DMS79 treated with DMSO at 0.1 percent for 48 hours (cell line): ENCODE measurements around the gene SLC6A3.

ENCODE experiments used
- DNase-seq: peaks from one replicate; lab custom pipeline; 2025; lab: John Stamatoyannopoulos, UW

Gene SLC6A3

DNA sequence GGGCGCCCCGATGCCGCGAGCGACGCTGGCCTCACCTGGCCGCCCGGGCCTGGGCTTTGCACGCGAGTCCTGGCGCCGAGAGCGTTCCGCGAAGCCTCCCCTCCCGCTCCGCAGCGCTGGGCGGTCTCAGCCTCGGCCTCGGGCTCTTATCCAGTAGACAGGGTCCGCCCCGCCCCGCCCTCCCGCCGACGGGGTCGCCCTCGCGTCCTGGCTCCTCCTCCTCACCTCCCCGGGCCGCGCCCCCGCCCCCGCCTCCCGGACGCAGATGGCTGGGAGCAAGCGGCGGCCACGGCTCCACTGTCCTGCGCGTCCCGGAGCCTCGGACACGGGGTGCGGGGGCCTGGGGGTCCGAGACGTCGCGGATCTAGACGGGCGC, at the start of gene SLC6A3:
Gene SLC6A3 (minus strand): TSS at position 128 of the 376 bp plus-strand sequence. CDS start 2,243 bp downstream, outside the sequence.
- DNase-seq: no peak

DNA sequence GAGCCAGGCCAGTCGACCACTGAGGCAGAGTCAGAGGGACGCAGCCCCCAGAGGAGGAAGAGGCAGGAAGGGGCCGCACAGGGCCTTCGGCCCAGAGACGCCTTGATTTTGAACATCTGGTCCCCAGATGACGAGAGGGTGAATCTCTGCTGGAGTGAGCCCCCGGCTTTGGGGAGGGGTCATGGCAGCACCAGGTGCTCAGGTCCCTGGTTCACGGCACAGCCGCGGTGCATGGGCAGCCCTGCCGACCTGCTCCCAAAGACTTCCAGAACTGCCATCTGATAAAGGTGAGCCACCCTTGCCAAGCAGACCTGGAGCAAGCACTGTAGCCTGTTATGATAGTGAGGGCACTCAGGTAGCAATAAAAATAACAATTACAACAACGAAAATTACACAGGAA, 48.7 kb upstream of the SLC6A3 start:
- no peak for DNase-seq

DNA sequence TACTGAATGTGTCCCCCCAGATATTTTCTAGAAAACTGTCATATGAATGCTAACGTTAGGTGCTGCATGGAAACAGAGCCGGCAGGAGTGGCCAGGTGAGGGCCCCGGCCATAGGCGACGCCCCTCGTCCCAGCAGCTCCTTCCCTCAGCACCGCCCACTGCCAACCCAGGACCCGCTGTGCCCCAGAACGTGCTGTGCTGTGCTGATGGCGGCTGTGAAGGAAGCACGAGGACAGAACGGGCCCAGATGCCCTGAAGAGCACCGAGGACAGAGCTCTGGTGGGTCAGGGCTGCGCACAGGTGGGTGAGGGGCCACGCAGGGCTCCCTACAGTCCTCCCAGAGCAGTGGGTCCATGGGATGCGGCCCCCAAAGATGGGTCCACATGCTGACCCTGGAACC, 48.2 kb upstream of the SLC6A3 start:
- no peak for DNase-seq

DNA sequence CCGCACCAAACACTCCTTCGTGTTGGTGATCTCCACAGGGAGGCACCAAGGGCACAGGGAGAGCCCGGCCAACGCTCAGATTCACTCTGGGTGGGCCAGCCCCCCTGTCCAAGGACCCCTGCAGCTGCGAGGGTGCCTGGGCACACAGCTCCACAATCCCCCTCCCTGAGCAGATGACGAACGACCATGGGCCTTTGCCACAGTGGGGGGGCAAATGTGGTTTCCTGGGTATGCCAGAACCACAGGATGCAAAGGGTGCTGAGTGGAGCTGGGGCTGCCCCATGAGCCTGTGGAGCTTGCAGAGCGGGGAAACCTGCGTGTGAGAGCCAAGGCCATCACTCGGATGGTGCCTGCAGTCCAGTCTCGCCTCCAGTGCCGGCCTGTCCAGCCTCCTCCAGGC, 47.5 kb upstream of the SLC6A3 start:
- no peak for DNase-seq

DNA sequence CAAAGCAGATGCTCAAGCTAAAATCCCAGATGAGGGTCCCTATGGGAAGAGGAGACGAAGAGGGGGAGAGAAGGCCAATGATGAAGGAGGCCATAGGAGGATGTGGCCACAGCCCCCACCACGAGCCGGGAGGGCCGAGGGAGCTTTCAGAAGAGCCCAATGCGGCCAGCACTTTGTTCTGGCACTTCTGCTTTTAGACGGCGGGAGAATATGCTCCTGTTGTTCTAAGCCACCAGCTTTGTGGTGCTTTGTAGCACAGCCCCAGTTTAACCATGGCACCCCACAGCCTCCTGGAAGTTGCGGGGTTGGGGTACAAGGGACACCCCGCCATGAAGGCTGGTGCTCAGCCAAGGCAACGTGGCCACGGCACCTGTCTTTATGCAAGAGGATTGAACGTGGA, 45.1 kb upstream of the SLC6A3 start:
- no peak for DNase-seq

DNA sequence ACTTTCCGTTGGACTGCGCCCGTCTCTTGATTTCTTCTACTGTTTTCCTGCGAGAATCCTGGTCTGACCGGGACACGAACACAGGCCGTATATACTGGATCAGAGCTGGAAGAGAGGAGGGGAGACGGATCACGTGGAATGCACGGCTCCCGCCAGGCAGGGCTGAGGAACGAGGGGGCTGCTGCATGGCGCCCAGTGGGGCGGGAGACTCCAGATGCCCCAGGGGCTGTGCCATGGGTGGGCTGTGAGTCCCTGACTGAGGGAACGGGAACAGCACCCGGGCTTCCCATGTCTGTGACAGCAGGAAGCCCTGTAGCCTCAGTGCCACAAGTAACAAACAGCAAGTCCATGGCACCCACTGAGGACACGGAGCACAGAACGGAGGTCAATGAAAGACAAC, 44.5 kb upstream of the SLC6A3 start:
- DNase-seq: no peak

DNA sequence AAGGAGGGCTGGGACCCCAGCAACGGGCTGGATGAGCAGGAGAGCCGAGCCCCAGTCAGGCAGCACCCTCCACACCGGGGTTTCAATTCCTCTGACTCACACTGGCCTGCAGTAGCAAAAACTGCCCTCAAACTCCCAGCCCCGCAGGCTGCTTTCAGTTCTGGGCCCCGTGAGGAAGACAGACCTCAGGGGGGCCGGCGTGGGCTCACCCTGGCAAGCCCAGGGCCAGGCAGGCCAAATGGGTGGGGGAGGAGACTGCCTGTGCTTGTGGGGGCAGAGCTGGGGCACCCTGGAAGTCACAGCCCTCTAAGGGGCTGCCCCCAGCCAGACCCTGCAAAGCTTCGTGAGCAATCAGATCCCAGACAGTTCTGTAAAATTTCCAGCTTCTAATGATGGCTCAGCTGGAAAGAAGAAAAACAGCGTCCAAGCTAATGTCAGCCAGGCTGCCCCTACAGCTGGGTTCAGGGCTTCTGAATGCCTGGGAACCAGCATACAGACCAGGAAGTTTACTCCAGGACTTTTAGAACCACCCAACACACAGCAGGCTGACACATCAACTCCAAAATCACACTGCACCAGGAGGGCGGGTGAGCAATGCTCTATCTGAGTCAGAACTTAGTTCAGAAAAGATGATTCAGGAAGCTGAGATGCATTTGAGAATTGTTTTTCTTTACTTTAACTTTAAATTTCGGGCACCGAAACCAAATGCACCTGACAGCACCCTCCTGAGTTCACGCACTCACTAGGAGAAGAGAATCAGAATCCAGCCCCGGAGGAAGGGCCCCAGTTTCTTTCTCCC, 43.8 kb upstream of the SLC6A3 start:
- DNase-seq: no peak

DNA sequence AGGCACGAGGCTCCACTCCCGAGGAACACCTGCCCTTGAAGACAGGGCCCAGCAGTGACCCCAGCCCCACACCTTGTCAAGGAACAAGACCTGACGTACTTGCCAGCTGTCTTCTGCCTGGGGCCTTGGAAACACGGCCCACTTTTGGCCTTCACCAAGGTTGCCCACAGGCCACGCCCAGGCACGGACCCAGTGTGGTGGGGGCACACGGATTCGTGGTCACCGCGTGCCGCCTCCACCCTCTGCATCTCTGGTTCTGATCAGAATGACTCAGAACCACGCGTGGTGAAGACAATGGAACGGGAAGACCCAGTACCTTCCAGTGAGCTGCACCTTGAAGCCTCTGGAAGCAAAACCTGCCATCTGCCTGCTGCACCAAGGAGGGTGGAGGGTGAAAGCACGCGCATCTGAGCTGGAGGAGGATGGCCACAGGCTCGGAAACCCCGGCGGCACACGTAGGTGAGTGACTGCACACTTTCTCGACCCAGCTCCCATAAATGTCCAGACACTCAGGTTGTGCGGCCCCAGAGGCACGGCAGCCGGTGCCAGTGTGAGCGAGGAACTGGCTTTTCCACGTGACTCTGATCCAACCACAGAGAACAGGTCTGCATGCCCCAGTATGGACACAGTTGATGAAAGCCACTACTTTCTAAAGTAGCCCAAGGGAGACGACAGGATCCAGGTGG, 42.0 kb upstream of the SLC6A3 start:
- DNase-seq: no peak

DNA sequence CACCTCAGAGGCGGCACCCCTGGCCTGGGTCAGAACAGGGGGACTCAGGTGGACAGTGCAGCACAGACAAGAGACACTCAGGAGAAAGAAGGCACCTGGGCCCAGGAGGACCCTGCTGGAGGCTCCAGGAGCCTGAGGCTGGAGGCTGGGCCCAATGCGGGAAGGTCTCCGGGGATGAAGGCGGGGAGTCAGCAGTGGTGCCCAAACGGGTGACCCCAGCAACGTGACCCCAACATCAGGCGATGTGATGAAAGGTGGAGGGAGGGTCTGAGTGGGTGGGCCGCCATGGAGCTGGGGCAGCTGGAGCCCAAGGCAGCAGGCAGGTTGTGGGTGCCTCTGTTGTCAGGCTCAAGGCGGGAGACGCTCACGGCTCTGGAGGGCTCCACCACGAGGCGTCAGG, 41.0 kb upstream of the SLC6A3 start:
- no peak for DNase-seq

DNA sequence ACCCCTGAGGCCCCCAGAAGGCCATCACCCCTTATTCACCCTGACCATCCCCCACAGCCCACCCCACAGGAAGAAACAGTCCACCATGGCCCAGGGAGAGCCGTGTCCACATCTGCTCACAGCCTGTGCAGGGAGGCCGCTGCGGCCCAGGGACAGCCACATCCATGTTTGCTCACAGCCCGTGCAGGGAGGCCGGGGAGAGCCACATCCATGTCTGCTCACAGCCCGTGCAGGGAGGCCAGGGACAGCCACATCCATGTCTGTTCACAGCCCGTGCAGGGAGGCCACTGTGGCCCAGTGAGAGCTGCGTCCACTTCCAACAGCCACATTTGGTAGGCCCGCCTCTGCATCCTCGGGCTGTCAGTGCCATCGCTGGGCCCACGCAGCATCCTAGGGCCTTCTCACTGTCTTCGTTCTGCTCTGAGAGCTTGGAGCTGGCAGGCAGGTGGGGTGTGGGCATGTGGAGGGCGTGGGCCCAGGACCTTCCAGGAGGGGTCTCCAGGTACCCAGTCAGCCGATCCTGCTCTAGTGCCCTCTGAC, 40.4 kb upstream of the SLC6A3 start:
- DNase-seq: no peak

DNA sequence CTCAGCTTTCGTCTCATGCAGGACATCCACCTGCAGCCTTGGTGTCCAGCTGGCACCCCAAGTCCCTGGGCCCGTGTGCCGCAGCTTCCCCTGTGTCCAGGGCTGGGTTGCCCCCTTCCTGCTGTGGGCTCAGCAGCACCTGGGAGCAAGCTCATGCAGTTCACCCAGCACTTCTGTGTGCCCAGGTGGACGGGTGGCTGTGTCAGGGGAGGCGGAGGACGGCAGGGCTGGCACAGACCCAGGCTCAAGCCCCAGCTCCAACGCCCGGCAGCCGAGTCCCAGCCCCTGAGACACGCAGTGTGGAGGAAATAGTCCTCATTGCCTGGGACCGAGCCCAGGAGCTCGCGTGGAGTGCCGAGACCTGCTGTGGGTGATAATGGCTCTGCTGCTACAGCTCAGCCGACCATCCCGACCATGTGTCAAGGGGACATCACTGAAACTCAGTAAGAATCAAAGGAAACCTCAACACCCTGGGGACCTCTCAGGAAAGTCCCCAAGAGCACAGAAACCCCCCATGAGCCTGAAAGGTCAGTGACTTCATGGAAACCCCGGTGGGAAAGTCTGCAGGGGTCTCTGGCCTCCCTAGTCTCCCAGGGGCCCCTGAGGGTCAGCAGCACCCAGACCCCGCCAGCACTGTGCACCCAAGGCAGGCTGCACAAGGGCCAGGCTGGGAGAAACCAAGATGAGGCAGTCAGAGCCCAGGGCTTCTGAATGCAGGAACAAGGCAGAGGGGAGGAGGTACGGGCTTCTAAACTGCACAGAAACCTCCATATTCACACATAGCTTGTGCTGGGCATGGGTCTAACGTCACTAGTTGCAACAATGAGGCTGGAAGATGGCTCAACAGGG, 39.7 kb upstream of the SLC6A3 start:
- no peak for DNase-seq

DNA sequence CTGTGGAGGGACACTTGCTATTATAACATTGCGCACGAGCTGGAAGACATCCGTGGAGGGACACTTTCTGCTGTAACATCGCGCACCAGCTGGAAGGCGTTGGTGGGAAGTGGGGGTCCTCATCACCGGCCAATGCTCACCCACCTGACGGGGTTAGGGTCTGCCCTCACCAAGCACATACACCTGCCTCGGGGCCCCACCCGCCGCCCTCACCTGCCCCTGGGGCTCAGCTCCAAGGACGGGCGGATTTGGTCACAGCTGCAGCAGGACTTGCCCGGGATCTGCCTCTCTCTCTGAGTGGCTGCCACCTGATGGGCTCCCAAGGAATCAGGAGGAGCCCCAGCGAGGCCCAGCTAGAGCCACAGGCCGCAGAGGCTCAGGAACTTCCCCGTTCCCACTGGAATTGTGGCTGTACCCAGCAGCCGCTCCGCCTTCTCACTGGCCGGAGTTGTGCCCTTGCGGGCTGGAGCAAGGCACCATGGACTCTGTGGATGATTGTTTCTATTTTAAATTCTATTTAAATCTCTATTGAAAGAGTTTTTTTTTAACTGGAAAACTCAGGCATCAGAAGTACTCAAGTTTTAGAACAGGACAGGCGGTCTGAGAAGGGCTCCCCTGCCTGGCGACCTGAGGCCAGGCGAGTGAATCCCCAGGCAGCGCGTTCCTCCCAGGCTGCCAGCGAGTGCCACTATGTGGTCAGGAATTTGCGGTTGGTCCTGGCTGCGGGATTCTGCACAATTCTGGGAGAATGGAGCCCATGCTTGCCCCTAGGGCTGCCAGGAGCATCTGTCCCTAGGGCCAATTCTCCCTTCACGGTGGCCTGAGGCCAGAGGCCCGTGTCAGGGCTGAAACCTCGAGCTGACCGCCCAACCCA, 38.9 kb upstream of the SLC6A3 start:
- no peak for DNase-seq

DNA sequence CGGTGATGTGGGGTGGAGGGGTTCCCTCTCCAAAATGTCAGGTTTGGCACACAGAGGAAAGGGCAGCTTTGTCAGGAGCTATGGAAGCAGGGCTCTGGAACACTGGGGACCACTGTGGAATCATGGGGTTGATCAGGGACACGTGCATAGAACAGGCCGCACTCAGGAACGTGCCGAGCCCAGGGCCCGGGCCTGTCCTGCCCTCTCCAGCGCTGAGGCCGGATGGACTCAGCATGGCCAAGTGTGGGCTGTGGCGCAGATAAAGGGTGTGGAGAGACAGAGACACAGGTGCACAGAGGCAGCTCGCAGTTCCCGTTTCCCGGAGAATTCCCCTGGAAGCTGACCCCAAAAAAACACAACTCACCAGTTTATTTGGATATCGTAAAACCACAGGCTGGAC, 37.8 kb upstream of the SLC6A3 start:
- DNase-seq: no peak

DNA sequence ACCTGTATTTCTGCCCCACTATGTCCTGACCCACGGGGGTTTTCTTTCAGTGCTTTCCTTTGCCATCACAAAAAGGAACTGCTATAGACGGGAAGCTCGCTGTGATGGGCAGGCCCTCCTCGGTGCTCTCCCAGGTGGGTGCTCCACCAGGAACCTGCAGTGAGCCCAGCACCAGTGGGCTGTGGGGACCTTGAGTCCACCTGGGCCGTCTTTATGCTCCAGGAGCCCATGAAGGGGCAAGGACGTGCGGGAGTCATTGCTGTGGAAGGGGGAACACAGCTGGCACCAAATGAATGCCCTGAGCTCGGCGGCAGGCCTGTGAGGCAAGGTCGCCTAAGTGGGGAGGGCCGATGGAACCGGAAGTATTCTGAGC, 36.7 kb upstream of the SLC6A3 start:
- no peak for DNase-seq

DNA sequence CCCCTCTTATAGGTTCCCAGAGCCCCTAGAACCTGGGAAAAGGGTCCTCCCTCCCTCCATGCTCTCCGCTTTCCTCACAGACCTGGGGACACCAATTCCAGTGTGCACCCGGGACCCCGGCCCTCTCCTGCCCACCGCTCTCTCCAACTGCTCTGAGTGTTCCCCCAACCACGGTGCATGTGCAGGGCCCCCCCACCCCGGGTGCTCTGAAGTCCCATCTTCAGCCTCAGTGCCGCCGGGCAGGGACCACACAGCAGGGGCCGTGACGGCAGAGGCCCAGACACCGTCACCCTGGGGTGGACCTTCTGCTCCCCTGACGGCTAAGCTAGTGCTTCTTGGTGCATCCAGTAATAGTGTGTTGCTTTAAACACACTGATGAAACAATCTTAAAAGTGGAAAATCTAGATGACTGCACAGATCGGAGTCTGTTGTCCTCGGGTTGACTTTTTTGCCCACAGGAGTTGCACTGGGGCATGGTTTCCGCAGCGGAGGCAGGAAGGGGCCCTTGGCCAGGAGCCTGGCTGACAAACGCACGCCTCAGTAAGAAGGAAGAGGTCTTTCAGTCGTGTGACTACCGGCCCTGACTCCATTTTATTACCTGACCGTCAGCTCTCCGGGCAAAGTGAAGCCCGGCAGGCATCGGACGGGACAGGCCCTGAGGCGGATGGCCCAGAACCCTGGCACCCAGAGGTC, 36.2 kb upstream of the SLC6A3 start:
- DNase-seq: no peak

DNA sequence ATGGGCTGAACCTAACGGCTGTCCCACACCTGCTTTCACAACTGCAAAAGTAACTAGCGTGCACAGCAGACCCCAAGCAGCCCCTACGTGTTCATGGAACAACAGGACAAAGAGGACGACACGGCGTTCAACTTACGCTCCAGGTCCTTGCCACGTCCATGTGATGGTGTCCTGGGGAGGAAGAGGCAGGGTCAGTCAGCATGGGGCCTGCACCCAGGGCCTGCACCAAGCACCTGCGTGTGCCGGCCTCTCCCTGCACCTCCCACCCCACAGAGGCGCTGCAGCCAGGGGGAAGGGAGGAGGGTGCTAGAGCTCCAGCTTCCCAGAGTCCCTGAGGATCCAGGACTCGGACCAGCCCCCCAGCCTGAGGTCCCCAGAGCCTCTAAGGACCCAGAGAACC, 35.6 kb upstream of the SLC6A3 start:
- no peak for DNase-seq

DNA sequence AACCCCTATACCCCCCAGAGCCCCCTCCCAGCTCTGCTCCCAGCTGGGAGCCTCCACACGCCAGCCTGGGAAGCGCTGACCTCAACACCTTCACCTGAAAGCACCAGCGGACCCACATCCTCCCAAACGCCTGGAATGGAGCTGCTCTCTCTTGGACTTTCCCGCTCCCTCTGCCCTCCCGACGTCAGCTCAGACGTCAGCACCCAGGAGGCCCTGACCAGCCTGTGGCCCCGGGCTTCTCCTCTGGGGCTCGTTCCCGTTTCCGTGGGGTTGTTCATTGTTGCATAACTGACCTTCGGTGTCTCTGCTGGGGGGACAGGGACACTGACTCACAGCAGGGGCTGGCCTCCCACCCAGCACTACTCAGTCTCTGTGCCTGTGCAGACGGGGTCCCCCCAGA, 35.0 kb upstream of the SLC6A3 start:
- DNase-seq: no peak

DNA sequence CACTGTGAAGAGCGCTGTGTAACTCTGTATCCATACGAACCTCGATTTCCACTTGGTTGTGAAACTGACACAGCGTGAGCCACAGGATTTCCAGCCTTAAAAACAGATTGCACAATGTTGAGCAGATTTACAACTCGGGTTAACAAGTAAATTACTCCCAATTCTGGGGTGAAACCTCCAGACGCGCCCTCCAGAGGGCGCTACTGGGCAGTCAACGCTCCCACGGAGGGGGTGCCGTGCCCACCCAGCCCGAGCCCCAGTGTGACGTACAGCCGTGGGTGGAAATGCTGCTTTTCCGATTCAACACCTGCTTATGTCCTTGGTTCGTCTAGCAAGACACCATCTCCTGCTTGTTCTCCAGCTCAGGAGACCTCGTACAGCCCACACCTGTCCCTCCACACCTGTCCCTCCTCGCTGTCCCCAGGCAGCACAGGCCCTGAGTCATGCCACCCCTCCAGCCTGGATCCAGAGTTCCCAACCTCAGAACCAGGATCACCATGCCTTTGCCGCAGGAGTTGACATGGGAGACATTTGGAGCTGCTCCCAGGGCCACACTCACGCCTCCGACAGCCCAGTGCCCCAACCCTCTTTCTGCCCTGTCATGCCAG, 34.4 kb upstream of the SLC6A3 start:
- DNase-seq: no peak

DNA sequence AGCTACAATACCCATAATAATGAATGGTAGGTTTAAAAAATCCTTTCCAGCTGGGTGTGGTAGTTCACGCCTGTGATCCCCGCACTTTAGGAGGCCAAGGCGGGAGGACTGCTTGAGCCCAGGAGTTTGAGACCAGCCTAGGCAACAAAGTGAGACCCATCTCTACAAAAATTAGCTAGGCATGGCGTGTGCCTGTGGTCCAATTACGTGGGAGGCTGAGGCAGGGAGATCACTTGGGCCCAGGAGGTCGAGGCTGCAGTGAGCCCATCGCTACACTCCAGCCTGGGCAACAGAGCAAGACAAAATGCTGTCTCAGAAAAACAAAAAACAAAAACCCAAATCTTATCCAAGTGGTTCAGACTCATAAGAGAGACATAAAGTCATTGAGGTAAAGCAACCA, 33.8 kb upstream of the SLC6A3 start:
- DNase-seq: no peak

DNA sequence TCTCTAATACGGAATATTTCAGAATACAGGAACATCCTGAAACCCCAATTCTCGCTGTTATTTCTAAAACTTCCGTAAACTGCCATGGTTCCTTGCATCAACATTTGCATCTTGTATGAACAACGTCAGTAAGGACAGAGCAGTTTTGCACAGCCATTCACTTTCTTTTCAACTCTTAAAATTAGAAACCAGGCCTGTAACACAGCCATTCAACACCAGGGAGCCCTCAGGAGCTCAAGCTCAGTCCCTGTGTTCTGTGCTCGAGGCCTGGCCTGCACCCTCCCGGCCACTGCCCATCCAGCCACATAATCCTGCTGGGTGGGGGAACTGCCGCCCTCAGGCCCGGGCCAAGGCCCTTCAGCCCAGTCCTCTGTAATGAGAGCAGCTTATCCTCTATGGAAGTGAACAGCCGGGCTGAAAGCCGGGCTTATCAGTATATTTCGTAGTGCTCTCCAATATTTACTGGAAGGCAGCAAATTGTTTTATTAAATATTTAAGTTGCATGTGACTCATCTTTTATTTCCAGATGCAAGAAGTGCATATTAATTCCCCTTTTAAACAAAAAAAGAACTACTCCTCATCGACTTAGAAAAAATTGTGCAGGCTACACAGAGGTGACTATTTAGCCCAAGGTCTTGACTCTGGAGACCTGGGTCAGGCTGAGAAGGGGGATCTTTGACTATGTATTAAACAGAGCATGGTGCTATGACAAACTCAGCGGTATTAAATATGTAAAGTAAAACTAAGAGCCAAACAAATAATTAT, 33.2 kb upstream of the SLC6A3 start:
- DNase-seq: no peak
